K562 (cell line): ENCODE data around the gene KCNK6. TPM values are rescaled to one million over a fixed set of nuclear protein-coding genes. Genes with fewer than 3 reads are reported as not detected.
A peak's percentile ranks its signal among the peaks of the same experiment; 100 is the strongest.

Experiments used
- ATAC-seq: fragments of 200-7000 bp; cut with Tn5 transposase; 3 replicates; pipeline ENCODE4 v1.9.1; 2020; ENCODE audit warnings: moderate library complexity
- BruUV-seq: library from RNA; stranded (reverse); fragments of 400-500 nt; replicated peaks from 2 replicates; lab custom pipeline; 2021; lab: Mats Ljungman, UMichigan
- CTCF ChIA-PET: fragments of 300-600 bp; formaldehyde crosslinking; extraction: SDS; loops from one replicate; lab custom pipeline; 2021; ENCODE audit warnings: low intra/inter-chr PET ratio; lab: Yijun Ruan, JAX
- POLR2A ChIA-PET: fragments of 300-600, 350-650 bp; sonication (Branson Sonifier 250); formaldehyde crosslinking; extraction: SDS; loops from one replicate; lab custom pipeline; 2021; ENCODE audit warnings: antibody characterized with exemption, inconsistent platforms; lab: Yijun Ruan, JAX
- DNase-seq, 4 experiments: peaks; one replicate each; pipeline versions ENCODE4 v3.0.0 to v3.0.0-alpha.2; 2011 to 2018; ENCODE audit warnings: low spot score in 3 of 4, mixed read lengths in 3 of 4; ENCODE audit errors: extremely low read depth in 1 of 4
- FAIRE-seq: peaks from 2 replicates; lab custom pipeline; 2011; peaks lifted over from hg19 to GRCh38; lab: Jason Lieb, UNC
- H2AFZ ChIP-seq: 2 replicates; pipeline ENCODE4 v1.6.0; 2011; ENCODE audit warnings: low read depth, low read length, control low read depth, inconsistent platforms
- H3K27ac ChIP-seq: fragments of 200-600 bp; 3 replicates; pipeline ENCODE4 v1.8.0; 2011; ENCODE audit warnings: low read depth, mild to moderate bottlenecking, control low read depth, inconsistent platforms, low read length, moderate library complexity, mixed read lengths; ENCODE audit errors: extremely low read depth
- H3K27me3 ChIP-seq, 2 experiments: fragments of 300-600 bp in 1 of 2; 2 replicates in 1 of 2; 3 replicates in 1 of 2; pipeline versions ENCODE4 v1.6.0 to v1.8.0; 2011; ENCODE audit warnings: inconsistent platforms in 2 of 2, low read length in 2 of 2, mild to moderate bottlenecking in 1 of 2, mixed read lengths in 1 of 2, moderate library complexity in 1 of 2; ENCODE audit not compliant: control insufficient read depth in 2 of 2, insufficient read depth in 2 of 2
- H3K36me3 ChIP-seq: fragments of 300-600 bp; 3 replicates; pipeline ENCODE4 v1.8.0; 2011; ENCODE audit warnings: mild to moderate bottlenecking, low read length, inconsistent platforms; ENCODE audit not compliant: control insufficient read depth, insufficient read depth
- H3K4me1 ChIP-seq, 2 experiments: fragments of 200-600 bp in 1 of 2; replicated peaks in 1 of 2; 2 replicates in 1 of 2; 3 replicates in 1 of 2; pipeline versions ENCODE4 v1.5.1 to v1.8.0; 2011; ENCODE audit warnings: inconsistent platforms in 2 of 2, low read length in 2 of 2, mild to moderate bottlenecking in 1 of 2, mixed read lengths in 1 of 2, moderate library complexity in 1 of 2; ENCODE audit not compliant: control insufficient read depth in 2 of 2, insufficient read depth in 2 of 2
- H3K4me2 ChIP-seq: 2 replicates; pipeline ENCODE4 v1.6.1; 2011; ENCODE audit warnings: low read length, control low read depth, inconsistent platforms, mixed read lengths; ENCODE audit not compliant: insufficient read depth
- H3K4me3 ChIP-seq: fragments of 200-600 bp; sonication (generic), shearing (Covaris generic); 2 replicates; pipeline ENCODE4 v1.5.1; 2016; ENCODE audit warnings: control low read depth, inconsistent platforms
- H3K79me2 ChIP-seq: fragments of 200-600 bp; 3 replicates; pipeline ENCODE4 v1.8.0; 2011; ENCODE audit warnings: low read length, inconsistent platforms; ENCODE audit not compliant: control insufficient read depth, insufficient read depth
- H3K9ac ChIP-seq, 2 experiments: 2 replicates each; pipeline versions ENCODE4 v1.6.0 to v1.6.1; 2011; ENCODE audit warnings: low read depth in 2 of 2, low read length in 2 of 2, control low read depth in 1 of 2, inconsistent platforms in 1 of 2, mild to moderate bottlenecking in 1 of 2, mixed read lengths in 1 of 2; ENCODE audit not compliant: insufficient read depth in 1 of 2
- H3K9me1 ChIP-seq: one replicate; pipeline ENCODE4 v1.6.0; 2011; ENCODE audit warnings: inconsistent platforms, mild to moderate bottlenecking, low read length, moderate library complexity; ENCODE audit not compliant: control insufficient read depth, insufficient read depth
- H3K9me3 ChIP-seq: replicated peaks from 2 replicates; pipeline ENCODE4 v1.5.1; 2011; ENCODE audit warnings: low read depth, low read length, inconsistent platforms; ENCODE audit not compliant: control insufficient read depth, insufficient read depth
- H4K20me1 ChIP-seq: replicated peaks from 2 replicates; pipeline ENCODE4 v1.6.1; 2011; ENCODE audit warnings: low read length, inconsistent platforms, mixed read lengths; ENCODE audit not compliant: control insufficient read depth, insufficient read depth
- RFX7 ChIP-seq: fragments of 250-450 bp; sonication (Bioruptor Pico); IDR thresholded peaks from 2 replicates; pipeline ENCODE4 v1.5.1; 2021; ENCODE audit warnings: mild to moderate bottlenecking
- ZNF121 ChIP-seq: sonication (generic); formaldehyde crosslinking; conservative IDR thresholded peaks from 2 replicates; pipeline ENCODE4 v1.8.0; 2022; ENCODE audit warnings: missing genetic modification reagents
- ZNF253 ChIP-seq: fragments of 250-450 bp; sonication (Bioruptor Pico); conservative IDR thresholded peaks from 2 replicates; pipeline ENCODE4 v1.6.1; 2021; ENCODE audit warnings: mild to moderate bottlenecking
- WGBS: fragments of 100-300 bp; shearing (Covaris generic); methylation state at CpG from one replicate; pipeline ENCODE4 v1.1.6; 2016; ENCODE audit warnings: low coverage, mixed read lengths; ENCODE audit not compliant: insufficient coverage; ENCODE audit errors: missing lambda C conversion rate; 5-methylcytosine and 5-hydroxymethylcytosine counted together
- in situ Hi-C: fragments of 300-500 bp; cut with MboI; formaldehyde crosslinking; loops from 4 replicates; pipeline ENCODE4 v1.15.0; 2018; ENCODE audit warnings: inconsistent platforms, mixed read lengths
- intact Hi-C: fragments of 100-400 bp; cut with micrococcal nuclease; formaldehyde crosslinking; loops from 2 replicates; pipeline ENCODE4 v1.14.2; 2022
- polyA plus RNA-seq, 8 experiments: library from polyadenylated mRNA; depleted of rRNA in 4 of 8; stranded (reverse) in 5 of 8; unstranded in 3 of 8; fragments of >200 nt; fragmentation: Nextera tagmentation in 2 of 8; fragmentation: Illumina TruSeq in 1 of 8; extraction: Ambion mirVana in 2 of 8; extraction: Trizol in 1 of 8; gene quantifications; 2 replicates each; pipeline versions ENCODE4 v1.2.1 to v1.2.3, GENCODE V29; 2011 to 2014; ENCODE audit warnings: inconsistent platforms in 1 of 8, missing spikeins in 1 of 8
- total RNA-seq, 7 experiments: library from RNA; depleted of rRNA in 6 of 7; stranded (reverse); fragments of >200 nt in 6 of 7; fragmentation: Illumina TruSeq in 2 of 7; extraction: Trizol in 2 of 7; gene quantifications; 2 replicates each; pipeline versions ENCODE4 v1.2.1 to v1.2.3, GENCODE V29; 2011 to 2021; ENCODE audit warnings: low replicate concordance in 1 of 7

KCNK6 gene
- total and polyA plus RNA-seq, 9 of the 15 experiments (the other 6 are each of a cell fraction or from before 2014, with no cell fraction given), result 0.05 to 0.42 (median 0.15) TPM

DNA sequence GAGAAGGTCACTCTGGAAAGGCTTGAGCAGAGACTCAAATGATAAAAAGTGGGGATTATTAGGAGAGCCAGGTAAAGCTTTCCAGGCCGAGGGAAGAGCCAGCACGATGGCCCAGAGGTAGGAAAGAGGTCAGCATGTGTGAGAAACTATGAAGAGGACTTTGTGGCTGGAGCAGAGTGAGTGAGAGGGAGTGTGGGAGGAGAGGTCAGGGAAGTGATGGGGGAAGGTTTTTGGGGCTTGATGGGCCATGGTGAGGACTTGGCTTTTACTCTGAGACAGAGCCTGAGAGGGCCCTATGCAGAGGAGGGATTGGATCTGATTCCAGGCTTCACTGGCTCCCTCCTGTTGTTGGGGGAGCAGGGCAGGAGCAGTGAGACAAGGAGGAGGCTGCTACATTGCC, 21.3 kb downstream of the KCNK6 start:
- H3K9me1 ChIP-seq, result no peaks in the 10 kb centered on the region
- TF ChIP-seq ZNF253 (CRISPR knock-in tag), result no peak
- TF ChIP-seq, all 486 proteins: peak for 0
- 32% methylated on average over 2 of the region's 2 CpGs for whole genome bisulfite sequencing
- Histone ChIP-seq H3K27me3 (no peaks in the 10 kb centered on the region), H3K4me3 (no peak overlapping the region), H3K36me3 (no peaks in the 10 kb centered on the region), H3K79me2 (peaks cover 2% of the 10 kb centered on the region; the same call in 1 of the 3 replicates), H3K27ac (no peak overlapping the region), H3K4me2 (no peak overlapping the region), H3K4me1 (peaks cover 13 to 34% of the 10 kb centered on the region in 2 experiments; a peak in 4 of 5 replicates), H3K9ac (peak overlapping the region in 1 of 2 experiments; percentile 52; a peak in 1 of 4 replicates), H3K9me3 (no peaks in the 10 kb centered on the region), H4K20me1 (no peaks in the 10 kb centered on the region), H2AFZ (no peak overlapping the region)
- ATAC-seq, result no peak
- in situ Hi-C loops (loop anchor here (25.0 kb wide), 1 partner anchor 429 kb away; the partner anchor contains the start of genes SIPA1L3 and WDR87), intact Hi-C loops (no loop called here)
- FAIRE-seq, result no peak
- no peak for DNase-seq
- no TSS peak for BruUV-seq
- POLR2A ChIA-PET, result interaction anchor here (1.4 kb wide), 1 partner anchor 12 kb away, joined by 4 read pairs; no protein-coding TSS in a partner anchor
- CTCF ChIA-PET, result no interaction called here

DNA sequence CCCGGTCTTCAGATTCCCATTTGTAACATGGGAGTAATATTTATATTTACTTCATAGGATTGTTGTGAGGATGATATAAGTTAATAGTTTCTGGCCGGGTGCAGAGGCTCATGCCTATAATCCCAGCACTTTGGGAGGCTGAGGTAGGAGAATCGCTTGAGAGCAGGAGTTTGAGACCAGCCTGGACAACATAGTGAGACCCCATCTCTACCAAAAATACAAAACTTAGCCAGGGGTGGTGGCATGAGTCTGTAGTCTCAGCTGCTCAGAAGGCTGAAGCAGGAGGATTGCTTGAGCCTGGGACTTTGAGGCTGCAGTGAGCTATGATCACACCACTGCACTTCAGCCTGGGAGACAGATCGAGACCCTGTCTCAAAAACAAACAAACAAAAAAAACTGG, 27.2 kb downstream of the KCNK6 start:
- intact Hi-C loops, result no loop called here
- no peaks in the 10 kb centered on the region for H3K27me3 ChIP-seq
- WGBS, result 42% methylated on average over 4 of the region's 4 CpGs
- no peak overlapping the region for H2AFZ ChIP-seq
- H3K4me3 ChIP-seq, result no peak overlapping the region
- TF ChIP-seq ZNF121 (CRISPR knock-in tag) (peak; percentile 37; the same call in 1 of the 2 replicates), RFX7 (no peak)
- in situ Hi-C loops, result loop anchor here (25.0 kb wide), 1 partner anchor 435 kb away; the partner anchor contains the start of genes SIPA1L3 and WDR87
- no peaks in the 10 kb centered on the region for H3K36me3 ChIP-seq
- H3K9ac ChIP-seq, result no peak overlapping the region
- ChIA-PET CTCF (no interaction called here), POLR2A (interaction anchor here (0.7 to 1.7 kb wide), 2 partner anchors 9 kb away, joined by 3 to 6 read pairs; no protein-coding TSS in a partner anchor)
- H3K9me1 ChIP-seq, result no peaks in the 10 kb centered on the region
- no peak overlapping the region for H3K4me2 ChIP-seq
- H3K27ac ChIP-seq, result no peak overlapping the region
- no peaks in the 10 kb centered on the region for H4K20me1 ChIP-seq
- DNase-seq (no peak), ATAC-seq (no peak), FAIRE-seq (no peak)
- no peaks in the 10 kb centered on the region for H3K79me2 ChIP-seq
- peaks cover 0 to 5% of the 10 kb centered on the region in 2 experiments; a peak in 2 of 5 replicates for H3K4me1 ChIP-seq
- no peaks in the 10 kb centered on the region for H3K9me3 ChIP-seq
- no TSS peak for BruUV-seq
